NCI-H82 treated with DMSO at 0.1 percent for 48 hours (cell line): ENCODE measurements around the gene CFD.
"Not testable (repeated sequence)": the region's sequence is repeated elsewhere in the genome, so short reads cannot be mapped to it uniquely, and the experiment has no call there.

Experiments
- DNase-seq: peaks from one replicate; lab custom pipeline; 2025; ENCODE audit not compliant: unreplicated experiment; lab: John Stamatoyannopoulos, UW

The CFD gene

DNA sequence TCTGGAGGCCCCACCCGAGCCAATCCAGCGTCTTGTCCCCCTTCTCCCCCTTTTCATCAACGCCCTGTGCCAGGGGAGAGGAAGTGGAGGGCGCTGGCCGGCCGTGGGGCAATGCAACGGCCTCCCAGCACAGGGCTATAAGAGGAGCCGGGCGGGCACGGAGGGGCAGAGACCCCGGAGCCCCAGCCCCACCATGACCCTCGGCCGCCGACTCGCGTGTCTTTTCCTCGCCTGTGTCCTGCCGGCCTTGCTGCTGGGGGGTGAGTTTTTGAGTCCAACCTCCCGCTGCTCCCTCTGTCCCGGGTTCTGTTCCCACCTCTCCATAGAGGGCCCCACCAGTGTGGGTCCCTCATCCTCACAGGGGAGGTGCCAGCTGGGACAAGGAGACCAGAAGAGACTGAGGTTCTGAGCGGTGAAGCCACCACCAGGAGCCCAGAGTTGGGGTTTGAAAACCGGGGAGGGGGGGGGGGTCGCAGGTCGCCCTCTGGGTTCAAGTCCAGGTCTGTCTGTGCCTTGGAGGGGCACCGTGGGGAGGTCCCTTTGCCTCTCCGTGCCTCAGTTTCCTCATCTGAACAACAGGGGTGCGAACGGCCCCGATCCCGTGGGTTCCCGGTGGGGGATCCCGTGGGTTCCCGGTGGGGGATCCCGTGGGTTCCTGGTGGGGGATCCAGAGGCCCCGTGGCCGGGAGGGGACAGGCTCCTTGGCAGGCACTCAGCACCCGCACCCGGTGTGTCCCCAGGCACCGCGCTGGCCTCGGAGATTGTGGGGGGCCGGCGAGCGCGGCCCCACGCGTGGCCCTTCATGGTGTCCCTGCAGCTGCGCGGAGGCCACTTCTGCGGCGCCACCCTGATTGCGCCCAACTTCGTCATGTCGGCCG, 7.1 kb upstream of the CFD start, which contains the start of gene ELANE:
Gene ELANE (plus strand): TSS at position 168 of the 878 bp plus-strand sequence. CDS start 26 bp downstream, at position 194.
- no peak for DNase-seq

DNA sequence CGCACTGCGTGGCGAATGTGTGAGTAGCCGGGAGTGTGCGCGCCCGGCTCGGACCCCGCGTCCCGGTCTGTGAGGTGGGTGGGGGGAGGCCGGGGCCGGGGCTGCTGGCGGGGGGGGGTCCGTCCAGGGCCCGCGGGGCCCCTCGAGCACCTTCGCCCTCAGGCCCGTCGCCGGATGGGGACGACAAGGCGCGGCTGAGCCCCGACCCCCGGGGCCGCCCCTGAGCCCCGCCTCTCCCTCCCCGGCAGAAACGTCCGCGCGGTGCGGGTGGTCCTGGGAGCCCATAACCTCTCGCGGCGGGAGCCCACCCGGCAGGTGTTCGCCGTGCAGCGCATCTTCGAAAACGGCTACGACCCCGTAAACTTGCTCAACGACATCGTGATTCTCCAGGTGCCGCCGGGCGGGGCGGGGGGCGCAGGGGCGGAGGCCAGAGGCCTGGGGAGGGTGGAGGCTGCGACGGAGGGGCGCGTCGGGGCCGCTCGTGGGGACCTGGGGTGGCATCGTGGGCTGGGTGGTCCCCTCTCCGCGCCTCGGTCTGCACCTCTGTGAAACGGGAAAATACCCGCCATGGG, 6.4 kb upstream of the CFD start:
- no peak for DNase-seq

DNA sequence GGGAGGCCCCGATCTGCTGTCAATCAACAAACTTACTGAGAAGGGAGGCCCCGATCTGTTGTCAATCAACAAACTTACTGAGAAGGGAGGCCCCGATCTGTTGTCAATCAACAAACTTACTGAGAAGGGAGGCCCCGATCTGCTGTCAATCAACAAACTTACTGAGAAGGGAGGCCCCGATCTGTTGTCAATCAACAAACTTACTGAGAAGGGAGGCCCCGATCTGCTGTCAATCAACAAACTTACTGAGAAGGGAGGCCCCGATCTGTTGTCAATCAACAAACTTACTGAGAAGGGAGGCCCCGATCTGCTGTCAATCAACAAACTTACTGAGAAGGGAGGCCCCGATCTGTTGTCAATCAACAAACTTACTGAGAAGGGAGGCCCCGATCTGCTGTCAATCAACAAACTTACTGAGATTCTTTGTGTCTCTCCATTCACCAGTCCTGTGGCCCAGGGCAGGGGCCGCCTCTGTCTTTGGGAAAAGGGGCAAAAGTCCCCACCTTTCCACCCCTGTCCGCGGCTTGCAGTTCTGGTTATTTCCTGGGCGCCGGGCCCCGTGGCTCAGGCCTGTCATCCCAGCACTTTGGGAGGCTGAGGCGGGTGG, 5.7 kb upstream of the CFD start:
- not testable (repeated sequence) for DNase-seq

DNA sequence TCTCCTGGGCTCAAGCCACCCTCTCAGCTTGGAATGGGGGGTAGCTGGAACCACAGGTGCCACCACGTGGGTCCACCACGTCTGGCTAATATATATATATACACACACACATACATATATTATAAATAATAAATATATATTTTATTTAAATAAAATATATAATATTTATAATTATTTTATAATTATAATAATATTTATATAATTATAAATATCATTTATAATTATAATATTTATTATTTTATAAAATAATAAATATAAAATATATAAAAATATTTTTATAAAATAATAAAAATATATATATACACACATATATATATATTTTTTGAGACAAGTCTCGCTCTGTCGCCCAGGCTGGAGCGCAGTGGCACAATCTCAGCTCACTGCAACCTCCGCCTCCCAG, 4.9 kb upstream of the CFD start:
- DNase-seq, result no peak

DNA sequence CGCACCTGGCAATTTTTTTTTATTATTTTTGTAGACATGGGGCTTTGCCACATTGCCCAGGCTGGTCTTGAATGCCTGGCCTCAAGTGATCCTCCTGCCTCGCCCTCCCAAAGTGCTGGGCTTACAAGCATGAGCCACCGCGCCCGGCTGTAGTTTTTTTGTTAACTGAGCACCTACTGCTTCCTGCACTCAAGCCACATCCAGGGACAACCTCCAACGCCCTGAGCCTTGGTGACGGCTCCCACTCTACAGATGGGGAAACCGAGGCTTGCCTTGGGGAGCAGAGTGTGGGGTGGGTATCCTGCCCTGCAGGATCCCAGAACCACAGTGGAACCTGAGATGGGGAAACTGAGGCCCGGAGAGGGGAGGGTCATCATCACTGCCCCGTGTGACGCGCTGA, 4.3 kb upstream of the CFD start:
- no peak for DNase-seq

DNA sequence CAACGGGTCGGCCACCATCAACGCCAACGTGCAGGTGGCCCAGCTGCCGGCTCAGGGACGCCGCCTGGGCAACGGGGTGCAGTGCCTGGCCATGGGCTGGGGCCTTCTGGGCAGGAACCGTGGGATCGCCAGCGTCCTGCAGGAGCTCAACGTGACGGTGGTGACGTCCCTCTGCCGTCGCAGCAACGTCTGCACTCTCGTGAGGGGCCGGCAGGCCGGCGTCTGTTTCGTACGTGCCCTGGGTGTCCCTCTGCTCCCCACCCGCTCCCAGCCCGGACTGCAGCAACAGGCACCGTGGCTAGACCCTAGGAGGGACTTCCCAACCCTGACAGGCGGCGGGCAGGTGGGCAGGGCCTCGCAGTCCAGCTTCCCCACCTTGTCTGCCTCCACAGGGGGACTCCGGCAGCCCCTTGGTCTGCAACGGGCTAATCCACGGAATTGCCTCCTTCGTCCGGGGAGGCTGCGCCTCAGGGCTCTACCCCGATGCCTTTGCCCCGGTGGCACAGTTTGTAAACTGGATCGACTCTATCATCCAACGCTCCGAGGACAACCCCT, 3.8 kb upstream of the CFD start:
- no peak for DNase-seq

DNA sequence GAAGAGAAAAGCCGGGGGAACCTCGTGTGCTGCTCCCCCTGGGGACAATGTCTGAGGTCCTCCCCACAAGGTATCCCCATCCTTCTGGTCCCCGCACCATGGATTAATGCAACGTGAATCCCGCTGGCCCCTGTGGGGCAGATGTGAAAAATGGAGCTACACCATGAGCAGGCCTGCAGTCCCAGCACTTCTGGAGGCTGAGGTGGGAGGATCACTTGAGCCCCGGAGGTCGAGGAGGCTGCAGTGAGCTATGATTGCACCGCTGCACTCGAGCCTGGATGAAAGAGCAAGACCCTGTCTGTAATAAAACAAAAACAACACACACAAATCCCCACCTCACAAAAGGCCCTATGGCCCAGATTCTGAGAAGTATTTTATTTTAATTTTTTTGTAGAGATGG, 1.2 kb upstream of the CFD start:
- no peak for DNase-seq

DNA sequence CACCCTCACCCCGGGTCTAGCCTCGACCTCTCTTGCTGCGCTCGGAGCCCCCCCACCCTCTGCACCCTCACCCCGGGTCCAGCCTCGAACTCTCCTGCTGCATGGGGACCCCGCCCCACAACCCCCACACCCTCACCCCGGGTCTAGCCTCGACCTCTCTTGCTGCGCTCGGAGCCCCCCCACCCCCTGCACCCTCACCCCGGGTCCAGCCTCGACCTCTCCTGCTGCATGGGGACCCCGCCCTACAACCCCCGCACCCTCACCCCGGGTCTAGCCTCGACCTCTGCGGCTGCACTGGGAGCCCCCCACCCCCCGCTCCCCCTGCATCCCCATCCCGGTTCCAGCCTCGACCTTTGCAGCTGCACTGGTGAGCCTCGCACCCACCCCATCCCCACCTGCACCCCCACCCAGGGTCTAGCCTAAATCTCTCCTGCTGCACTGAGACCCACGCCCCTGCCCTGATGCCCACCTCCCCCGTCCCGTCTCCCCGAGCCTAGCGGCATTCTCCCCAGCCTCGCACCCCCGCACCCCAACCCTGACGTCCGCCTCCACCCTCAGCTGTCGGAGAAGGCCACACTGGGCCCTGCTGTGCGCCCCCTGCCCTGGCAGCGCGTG, 1.8 kb downstream of the CFD start:
- DNase-seq, result no peak

DNA sequence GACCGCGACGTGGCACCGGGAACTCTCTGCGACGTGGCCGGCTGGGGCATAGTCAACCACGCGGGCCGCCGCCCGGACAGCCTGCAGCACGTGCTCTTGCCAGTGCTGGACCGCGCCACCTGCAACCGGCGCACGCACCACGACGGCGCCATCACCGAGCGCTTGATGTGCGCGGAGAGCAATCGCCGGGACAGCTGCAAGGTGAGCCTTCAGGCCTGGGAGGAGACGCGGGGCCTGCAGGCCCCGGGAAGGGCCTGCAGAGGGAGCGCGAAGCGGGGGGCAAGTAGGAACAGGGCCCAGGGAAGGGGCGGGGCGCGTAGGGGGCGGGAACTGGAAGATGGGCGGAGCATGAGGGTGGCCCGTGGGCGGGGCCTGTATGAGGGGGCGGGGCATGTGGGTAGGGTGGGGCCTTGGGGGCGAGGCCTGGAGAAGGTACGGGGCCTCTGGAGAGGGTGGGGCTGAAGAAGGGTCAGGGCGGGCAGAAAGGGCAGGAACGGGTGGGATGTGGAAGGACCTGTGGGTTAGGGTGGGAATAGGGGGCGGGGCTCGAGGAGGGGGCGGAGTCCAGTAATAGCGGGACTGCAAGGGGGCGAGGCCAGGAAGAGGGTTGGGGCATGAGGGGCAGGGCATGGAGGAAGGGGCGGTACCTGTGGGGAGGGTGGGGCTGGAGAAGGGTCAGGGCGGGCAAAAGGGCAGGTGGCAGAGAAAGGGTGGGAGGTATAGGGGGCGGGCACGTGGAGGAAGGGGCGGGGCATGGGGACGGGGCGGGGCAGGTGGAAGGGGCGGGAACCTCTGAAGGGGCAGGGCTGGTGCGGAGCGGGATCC, 2.5 kb downstream of the CFD start:
- DNase-seq, result peak; percentile 74

DNA sequence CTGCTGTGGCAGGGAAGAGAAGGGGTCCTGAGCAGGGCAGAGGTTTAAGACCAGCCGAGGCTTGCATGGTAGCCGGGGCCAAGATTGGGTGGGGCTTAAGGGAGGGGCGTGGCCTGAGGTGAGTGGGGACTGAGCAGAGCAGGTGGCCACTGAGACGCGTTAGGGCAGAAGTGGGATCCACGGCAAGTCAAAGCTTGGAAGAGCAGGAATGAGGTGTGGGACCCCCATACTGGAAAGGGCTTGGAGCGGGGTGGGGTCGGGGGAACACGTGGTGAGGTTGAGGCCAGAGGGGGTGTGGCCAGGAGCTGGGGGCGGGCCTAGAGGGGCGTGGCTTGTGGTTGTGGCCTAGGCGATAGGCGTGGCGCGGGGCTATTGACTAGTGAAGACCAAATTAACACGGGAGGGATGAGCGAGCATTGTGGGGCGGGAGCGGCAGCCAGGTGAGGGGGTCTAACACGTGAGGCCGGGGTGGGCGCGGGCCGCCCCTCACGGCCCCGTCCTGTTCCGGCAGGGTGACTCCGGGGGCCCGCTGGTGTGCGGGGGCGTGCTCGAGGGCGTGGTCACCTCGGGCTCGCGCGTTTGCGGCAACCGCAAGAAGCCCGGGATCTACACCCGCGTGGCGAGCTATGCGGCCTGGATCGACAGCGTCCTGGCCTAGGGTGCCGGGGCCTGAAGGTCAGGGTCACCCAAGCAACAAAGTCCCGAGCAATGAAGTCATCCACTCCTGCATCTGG, 3.3 kb downstream of the CFD start:
- DNase-seq, result no peak

DNA sequence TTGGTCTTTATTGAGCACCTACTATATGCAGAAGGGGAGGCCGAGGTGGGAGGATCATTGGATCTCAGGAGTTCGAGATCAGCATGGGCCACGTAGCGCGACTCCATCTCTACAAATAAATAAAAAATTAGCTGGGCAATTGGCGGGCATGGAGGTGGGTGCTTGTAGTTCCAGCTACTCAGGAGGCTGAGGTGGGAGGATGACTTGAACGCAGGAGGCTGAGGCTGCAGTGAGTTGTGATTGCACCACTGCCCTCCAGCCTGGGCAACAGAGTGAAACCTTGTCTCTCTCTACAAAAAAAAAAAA, 3.8 kb downstream of the CFD start:
- DNase-seq, result no peak

DNA sequence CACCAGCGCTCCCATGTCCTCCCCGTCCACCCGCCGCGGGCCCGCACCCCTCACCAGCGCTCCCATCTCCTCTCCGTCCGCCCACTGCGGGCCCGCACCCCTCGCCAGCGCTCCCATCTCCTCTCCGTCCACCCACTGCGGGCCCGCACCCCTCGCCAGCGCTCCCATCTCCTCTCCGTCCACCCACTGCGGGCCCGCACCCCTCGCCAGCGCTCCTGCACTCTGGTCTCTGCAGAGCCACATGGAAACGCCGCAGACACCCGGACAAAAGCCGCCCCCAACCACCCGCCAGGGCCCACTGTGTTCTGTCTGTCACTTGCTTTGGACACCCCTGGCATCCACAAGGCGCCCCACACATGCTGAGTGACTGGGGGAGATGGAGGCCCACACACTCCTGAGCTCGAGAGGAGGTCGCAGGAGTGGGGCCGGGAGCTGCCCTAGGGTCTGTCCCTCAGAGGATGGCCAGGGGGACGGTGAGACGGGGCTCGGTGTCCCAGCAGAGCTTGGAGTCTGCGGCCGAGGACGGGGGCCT, 7.4 kb downstream of the CFD start:
- DNase-seq, result no peak

DNA sequence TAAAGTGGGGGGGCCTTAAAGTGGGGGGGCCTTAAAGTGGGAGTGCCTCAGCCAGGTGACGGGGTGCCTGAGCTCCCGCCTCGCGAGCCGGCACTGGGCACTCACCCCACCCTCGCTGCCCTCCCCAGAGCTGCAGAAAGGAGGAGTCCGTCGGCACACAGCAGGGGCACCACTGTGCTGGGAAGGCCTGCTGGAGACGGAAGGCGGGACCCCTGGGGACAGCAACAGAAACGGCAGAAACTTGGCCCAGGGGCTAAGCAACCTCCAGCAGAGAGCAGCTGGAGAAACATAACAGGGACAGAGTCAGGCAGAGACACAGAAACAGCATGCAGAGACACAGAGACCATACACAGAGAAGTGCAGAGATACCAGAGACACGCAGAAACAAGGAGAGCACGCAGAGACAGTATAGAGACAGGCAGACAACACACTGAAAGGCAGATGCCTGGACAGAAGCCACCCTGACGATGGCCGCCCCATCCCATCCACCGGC, 7.9 kb downstream of the CFD start:
- no peak for DNase-seq

DNA sequence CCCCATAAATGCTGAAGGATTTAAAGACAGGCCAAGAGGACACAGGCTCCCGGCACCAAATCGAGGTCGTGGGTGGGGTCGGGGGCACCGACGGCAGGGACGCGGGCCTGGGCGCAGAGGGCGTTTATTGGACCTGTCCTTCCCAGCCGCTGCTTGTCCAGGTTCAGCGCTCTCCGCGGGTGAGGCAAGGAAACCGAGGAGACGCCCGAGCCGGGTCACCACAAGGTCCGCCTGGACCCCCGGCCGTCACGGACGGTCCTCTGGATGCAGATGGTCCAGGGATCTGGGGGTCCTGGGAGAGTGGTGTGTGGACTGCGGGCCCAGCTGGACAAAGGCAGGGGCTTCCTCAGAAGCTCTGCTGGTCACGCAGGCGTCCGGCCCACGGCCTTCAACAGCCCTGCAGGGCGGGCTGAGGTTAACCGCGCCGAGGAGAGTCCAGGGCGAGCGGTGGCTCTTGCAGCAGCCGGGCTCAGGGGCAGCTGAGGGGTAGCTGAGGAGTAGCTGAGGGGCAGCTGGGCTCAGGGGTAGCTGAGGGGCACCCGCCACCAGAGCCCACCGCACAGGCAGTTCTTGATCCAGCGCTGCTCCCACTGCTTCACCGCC, 8.5 kb downstream of the CFD start:
- no peak for DNase-seq

DNA sequence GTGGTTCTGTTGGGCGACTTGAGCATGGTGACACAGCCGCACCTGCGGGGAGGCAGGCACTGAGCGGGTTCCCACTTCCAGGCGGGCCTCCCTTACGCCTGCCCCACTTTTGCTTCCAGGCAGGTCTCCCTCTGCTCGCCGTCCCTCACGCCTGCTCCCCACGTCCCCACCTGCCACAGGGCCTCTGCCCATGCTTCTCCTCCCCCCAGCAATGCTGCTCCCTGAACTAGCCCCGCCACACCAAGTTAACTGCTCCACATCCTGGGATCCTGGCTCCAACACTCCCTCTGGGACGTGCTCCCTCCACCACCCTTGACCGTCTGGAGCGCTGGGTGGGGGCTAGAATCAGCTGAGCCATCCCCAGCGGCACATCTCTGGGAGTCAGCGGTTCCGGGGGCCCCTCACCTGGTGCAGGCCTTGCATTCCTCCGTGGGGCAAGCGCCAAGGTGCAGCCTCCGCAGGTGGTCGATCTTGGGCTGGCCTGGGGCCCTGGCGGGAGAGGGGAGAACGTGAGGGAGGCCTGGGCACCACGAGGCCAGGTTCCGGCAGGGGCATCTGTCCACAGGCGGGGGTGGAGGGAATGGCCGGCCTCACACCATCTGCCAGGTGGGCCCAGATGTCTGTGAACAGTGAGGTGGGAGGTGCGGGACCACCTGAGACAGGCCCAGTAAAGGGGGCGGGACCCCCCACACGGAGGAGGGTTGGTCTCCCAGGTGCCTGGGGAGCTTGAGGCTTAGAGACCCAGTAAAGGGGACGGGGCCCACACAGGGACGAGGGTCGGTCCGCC, 9.2 kb downstream of the CFD start:
- DNase-seq, result no peak

DNA sequence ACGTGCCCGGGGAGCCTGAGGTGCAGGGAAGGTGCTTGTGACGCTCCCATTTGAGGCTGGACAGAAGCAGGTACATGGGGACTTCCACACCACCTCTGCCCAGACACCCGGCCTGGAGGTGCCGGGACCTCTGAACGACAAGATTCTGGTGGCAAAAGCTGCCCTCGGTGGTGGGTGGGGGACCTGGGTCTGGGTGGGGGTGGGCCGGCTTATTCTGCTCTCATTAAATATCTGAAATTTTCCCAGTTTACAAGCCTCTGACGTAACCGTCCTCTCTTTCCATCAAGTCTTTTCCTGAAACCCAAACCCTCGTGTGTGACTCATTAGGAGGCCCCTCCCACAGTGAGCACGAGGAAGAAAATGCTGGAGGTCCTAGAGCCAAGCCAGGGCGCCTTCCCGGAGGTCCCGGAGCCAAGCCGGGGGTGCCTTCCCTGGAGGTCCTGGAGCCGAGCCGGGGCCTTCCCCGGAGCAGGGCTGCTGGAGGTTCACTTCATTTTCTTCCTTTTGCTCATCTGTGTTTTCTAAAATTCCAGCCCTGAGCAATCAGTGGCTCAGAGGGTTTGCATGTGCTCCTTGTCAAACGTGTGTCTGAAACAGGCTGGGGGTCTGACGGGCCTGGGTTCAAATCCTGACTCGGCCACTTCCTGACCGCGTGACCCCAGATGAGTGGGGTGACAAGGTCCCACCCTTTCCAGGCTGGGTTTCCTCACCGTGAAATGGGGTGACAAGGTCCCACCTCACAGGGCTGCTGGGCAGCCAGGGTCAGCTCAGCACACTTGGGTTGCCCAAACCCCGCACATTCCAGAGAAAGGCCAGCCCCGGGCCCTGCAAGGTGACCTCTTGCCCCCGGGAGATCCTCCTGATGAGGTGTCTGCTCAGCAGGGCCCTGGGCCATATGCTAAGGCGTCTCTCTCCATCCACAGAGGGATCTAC, 10.0 kb downstream of the CFD start:
- DNase-seq, result no peak

DNA sequence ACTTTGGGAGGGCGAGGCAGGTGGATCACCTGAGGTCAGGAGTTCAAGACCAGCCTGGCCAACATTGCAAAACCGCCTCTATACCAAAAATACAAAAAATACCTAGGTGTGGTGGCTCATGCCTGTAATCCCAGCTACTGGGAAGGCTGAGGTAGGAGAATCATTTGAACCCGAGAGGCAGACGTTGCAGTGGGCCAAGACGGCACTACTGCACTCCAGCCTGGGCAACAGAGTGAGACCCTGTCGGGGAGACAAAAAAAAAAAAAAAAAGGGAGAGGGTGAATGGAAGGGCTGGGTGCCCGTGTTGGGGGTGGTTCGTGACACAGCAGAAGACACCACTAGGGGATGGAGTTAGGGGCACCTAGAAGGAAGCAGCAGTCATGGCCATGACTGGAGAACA, 10.8 kb downstream of the CFD start:
- DNase-seq, result no peak
